Duodenal mucosa (tissue), 2 donors: ENCODE results near the gene RBP3.

ENCODE experiments used
- H3K27ac ChIP-seq: one replicate; pipeline ENCODE4 v1.7.0; 2013; ENCODE audit warnings: low read depth, low read length
- H3K27me3 ChIP-seq, 2 donors: one replicate each; pipeline ENCODE4 v1.7.0; 2013; ENCODE audit warnings: low read length in 2 of 2, control low read depth in 1 of 2; ENCODE audit not compliant: insufficient read depth in 2 of 2, control insufficient read depth in 1 of 2
- H3K36me3 ChIP-seq, 2 donors: one replicate each; pipeline ENCODE4 v1.7.0; 2013; ENCODE audit warnings: low read length in 2 of 2, control low read depth in 1 of 2; ENCODE audit not compliant: insufficient read depth in 2 of 2, control insufficient read depth in 1 of 2
- H3K4me1 ChIP-seq, 2 donors: one replicate each; pipeline ENCODE4 v1.7.0; 2013; ENCODE audit warnings: low read length in 2 of 2, control low read depth in 1 of 2; ENCODE audit not compliant: insufficient read depth in 2 of 2, control insufficient read depth in 1 of 2
- H3K4me3 ChIP-seq, 2 donors: one replicate each; pipeline ENCODE4 v1.7.0; 2013; ENCODE audit warnings: low read length in 2 of 2, low read depth in 1 of 2
- H3K9ac ChIP-seq, 2 donors: one replicate each; pipeline ENCODE4 v1.7.0; 2013; ENCODE audit warnings: low read length in 2 of 2, low read depth in 1 of 2
- H3K9me3 ChIP-seq, 2 donors: one replicate each; pipeline ENCODE4 v1.7.0; 2013; ENCODE audit warnings: low read length in 2 of 2, control low read depth in 1 of 2; ENCODE audit not compliant: control insufficient read depth in 1 of 2

The RBP3 gene

DNA sequence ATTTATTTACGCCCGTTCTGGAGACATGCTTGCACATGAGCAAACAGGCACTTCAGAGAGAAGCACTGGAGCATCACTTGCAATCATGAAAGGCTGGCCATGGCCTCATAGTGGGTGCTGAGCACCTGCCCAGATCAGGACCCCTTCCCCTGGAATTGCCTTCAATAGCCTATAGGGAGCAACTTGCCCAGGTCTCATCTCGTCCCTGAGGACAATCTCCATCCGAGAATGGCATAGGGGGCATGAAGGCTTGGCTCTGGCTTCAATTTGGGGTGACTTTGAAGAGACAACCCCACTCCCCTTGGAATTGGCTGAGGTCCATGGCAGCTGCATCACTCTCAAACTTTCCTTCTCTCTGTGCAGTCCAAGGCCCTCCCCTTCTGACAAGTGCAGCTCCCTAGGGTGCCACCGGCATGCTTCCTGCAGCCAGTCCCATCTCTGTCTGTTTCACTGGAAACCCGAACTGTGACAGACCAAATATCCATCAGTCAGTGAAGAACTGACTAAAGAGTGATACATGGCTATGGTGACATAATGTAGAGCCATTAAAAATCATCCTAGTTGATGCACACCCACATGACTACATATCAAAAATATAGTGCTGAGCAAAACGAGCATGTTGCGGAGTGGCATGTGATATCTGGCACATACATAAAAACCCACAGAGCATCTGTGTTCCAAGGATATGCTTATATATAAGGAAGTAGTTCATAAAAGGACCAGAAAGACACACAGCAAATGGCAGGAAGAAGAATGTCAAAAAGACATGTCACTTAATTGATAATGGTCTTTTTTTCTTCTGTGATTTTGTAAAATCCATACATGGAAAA is 13.5 kb upstream of the RBP3 start:
- Histone ChIP-seq H3K27me3 (peaks cover 0 to 5% of the 10 kb centered on the region in 2 donors), H3K9ac (no peak overlapping the region), H3K4me3 (no peak overlapping the region), H3K36me3 (no peaks in the 10 kb centered on the region), H3K4me1 (peaks cover 12 to 19% of the 10 kb centered on the region in 2 donors), H3K27ac (no peak overlapping the region), H3K9me3 (no peaks in the 10 kb centered on the region)

DNA sequence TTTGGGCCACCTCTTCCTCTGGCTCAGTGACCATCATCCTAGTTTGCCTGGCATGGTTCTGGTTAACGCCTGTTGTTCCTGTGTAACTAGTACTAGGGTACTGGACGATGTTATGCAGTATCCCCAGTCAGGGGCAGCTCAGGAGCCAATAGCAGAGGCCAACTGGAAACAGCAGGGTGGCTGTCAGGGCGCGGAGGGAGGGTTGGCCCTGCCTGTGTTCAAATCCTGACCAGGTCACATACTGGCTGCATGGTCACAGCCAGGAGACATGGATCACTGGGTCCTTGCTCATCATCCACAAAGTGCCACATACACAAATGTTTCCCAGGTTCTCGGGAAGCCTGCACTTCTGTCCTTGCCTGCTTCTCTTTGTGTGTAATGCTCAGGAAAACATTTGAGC is 12.3 kb upstream of the RBP3 start:
- H3K4me3 ChIP-seq, result no peak overlapping the region
- no peaks in the 10 kb centered on the region for H3K36me3 ChIP-seq
- no peak overlapping the region for H3K27ac ChIP-seq
- no peaks in the 10 kb centered on the region for H3K9me3 ChIP-seq
- peaks cover 0 to 5% of the 10 kb centered on the region in 2 donors for H3K27me3 ChIP-seq
- peaks cover 8 to 9% of the 10 kb centered on the region in 2 donors for H3K4me1 ChIP-seq
- H3K9ac ChIP-seq, result no peak overlapping the region

DNA sequence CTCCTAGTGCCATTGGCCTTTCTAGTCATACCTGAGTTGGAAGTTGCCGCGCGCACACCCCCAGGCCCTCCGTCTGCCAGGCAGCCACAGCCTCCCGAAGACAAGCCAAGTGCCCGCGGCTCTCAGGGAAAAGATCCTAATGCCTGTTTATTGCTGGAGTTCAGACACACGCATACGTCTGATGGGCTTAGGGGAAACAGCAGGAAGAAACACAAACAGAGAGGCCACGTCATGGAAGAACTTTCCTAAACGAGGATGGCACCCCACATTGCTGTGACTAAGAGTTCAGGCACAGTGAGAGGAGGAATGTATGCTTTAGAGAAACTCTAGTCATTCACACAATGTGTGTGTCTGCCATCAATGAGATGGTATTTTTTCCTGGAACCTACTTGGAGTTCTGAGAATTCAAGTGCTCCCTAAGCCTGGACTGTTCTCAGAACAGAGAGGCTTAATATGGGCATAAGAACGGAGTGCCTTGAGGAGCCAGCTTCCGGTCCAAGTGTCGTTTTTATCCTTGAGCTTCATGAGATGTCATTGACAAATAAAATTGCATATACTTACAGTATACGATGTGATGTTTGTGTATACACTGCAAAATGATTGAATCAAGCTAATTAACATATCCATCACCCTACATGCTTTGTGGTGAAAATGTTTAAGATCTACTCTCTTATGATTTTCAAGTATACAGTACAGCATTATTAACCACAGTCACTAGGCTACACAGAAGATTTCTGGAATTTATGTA is 11.6 kb upstream of the RBP3 start:
- Histone ChIP-seq H3K27me3 (peaks cover 0 to 5% of the 10 kb centered on the region in 2 donors), H3K27ac (no peak overlapping the region), H3K36me3 (no peaks in the 10 kb centered on the region), H3K9ac (no peak overlapping the region), H3K4me1 (peaks cover 2 to 5% of the 10 kb centered on the region in 2 donors), H3K4me3 (no peak overlapping the region), H3K9me3 (no peaks in the 10 kb centered on the region)

DNA sequence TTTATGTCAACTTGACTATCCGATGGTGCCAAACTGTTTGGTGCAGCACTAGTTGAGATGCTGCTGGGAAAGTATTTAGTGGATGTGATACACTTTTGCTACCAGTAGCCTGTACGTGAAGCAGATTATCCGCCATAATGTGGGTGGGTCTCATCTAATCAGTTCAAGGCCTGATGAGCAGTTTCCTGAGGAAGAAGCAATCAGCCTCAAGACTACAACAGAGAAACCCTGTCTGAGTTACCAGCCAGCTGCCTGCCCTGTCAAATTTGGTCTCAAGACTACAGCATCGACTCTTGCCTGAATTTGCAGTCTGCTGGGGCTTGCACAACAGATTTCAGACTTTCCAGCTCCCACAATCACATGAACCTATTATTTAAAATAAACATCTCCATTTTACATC is 10.9 kb upstream of the RBP3 start:
- Histone ChIP-seq H3K9me3 (no peaks in the 10 kb centered on the region), H3K36me3 (no peaks in the 10 kb centered on the region), H3K4me1 (peaks cover 0 to 5% of the 10 kb centered on the region in 2 donors), H3K4me3 (no peak overlapping the region), H3K9ac (no peak overlapping the region), H3K27ac (no peak overlapping the region), H3K27me3 (peaks cover 0 to 5% of the 10 kb centered on the region in 2 donors)

DNA sequence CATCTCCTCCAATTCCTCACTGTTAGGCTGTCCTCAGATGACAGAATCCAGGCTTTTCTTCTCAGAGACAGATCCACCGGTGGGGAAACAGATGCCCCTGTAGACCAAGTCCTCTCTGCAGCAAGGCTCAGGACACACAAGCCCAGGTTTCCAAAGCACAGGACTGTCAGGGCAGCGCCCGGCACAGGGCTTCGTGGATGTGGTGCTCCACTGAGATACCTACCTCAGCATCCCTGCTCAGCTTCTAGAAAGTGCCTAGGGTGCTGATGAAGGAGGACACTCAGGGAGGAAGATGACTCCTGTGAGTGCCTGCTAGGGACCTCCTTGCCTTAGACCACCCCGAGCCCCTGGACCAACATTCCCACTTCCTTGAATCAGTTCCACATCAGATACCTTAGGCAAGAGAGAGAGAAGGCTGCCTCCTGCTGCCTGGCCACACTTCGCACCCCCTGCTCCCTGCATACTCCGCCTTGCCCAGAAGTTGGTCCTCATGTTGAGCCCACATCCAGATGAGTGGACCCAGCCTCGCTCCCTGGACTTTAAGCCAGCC is 8.9 kb upstream of the RBP3 start:
- no peaks in the 10 kb centered on the region for H3K36me3 ChIP-seq
- H3K9ac ChIP-seq, result no peak overlapping the region
- peaks cover 0 to 5% of the 10 kb centered on the region in 2 donors for H3K4me1 ChIP-seq
- H3K9me3 ChIP-seq, result no peaks in the 10 kb centered on the region
- no peak overlapping the region for H3K27ac ChIP-seq
- H3K27me3 ChIP-seq, result peaks cover 0 to 5% of the 10 kb centered on the region in 2 donors
- no peak overlapping the region for H3K4me3 ChIP-seq

DNA sequence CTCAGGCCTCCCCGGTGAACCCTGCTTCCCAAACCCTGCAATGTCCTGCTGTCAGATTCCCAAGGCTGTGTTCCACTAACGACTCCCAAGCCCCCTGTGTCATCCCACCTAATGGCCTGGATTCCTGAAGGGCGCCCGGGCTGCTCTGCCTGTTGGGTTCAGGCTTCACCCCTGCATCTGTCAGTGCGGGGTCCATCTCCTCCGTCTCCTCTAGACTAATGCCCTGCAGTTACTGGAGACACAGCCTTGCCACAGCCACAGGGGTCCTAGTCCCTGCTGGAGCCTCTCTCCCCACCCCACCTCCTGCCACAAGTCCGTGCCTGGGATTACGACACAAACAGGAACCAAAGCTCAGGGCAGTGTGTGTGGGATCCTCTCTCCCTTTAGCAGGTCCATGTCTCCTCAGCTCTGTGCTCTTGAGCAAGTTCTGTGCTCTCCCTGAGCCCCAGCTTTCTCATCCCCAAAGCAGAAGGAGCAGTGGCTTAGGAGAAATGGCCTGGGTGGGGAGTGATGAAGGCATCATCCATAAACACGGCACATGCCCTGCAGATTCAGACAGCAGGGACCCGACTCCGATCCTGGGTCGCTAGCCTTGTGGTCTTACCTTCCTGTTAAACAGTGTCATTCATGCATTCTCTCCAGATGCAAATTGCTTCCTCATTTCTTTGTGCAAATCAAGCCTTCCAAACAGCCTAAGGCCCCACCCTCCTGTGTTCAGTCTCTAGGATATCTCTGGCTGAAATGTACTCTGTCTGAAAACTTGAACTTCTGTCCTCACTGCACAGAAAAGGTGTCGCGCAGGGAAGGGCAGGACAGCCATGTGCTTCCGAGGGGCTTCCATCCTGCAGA is 8.2 kb upstream of the RBP3 start:
- Histone ChIP-seq H3K27ac (no peak overlapping the region), H3K4me3 (no peak overlapping the region), H3K9ac (no peak overlapping the region)

DNA sequence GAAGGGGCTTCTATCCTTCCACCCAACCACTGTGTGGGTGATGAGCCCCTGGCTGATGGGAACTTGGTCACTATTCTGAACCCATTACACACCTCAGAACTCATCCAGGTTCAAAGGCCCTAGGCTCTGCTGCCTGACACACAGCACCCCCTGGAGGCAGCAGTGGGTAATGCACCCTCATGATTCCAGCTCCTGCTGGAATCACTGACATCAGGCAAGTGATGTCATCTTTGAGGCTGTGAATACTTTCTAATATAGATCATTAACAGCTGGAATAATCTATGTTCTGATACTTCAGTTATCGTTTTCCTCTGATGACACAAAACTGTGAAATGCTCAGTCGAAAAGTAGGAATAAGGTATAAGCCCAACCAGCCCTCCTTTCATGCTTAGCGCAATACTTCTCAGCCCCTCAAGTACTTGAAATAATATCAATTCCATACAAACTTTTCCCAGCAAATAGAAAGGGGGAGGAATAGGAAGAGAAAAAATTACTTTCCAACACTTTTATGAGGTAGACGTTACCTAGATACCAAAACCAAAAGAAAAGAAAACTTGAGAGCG is 7.5 kb upstream of the RBP3 start:
- Histone ChIP-seq H3K9ac (no peak overlapping the region), H3K9me3 (no peaks in the 10 kb centered on the region), H3K27me3 (peaks cover 0 to 4% of the 10 kb centered on the region in 2 donors), H3K36me3 (no peaks in the 10 kb centered on the region), H3K4me3 (no peak overlapping the region), H3K27ac (no peak overlapping the region), H3K4me1 (peaks cover 0 to 5% of the 10 kb centered on the region in 2 donors)

More for the DNA sequence above, 8.2 kb upstream of the RBP3 start:
- Histone ChIP-seq H3K36me3 (no peaks in the 10 kb centered on the region), H3K4me1 (peaks cover 0 to 5% of the 10 kb centered on the region in 2 donors), H3K9me3 (no peaks in the 10 kb centered on the region), H3K27me3 (peaks cover 0 to 5% of the 10 kb centered on the region in 2 donors)

DNA sequence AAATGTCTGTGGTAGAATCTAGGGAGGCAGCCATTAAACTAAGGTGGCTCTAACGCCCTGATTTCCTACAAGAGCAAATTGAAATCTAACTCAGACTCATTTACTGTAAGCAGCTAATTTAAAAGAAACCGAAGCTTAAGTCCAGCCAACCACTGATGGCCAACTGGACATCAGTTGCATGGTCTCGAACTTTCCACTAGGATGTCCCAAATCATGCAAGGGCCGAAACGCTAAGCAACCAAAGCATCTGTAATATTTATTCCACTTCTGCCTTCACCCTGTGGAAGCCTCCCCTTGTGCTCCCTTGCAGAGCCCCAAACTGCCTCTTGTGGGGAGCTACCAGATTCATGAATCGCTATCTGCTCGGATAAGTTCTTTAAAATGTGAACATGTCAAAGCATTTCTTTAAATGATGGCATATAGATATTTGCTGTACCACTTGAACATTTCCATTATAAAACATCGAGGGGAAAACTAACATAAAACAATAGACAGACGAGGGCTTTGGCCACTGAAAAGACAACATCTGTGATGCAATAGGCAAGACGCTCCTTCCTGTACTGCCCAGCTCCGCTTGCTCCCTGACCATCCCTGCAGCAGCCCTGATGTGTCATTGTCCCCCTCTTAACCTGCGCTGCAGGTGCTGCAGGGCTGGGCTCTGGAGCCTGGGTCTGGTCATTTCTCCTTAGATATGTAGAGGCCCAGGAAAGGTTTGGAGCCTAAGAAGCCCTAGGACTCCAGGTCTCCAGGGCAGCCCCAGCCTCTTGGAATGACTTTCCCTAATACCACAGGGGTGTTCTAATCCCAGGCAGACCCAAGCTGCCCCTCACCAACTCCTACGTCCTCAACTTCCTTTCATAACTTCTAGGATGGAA is 2.9 kb upstream of the RBP3 start:
- Histone ChIP-seq H3K4me3 (no peak overlapping the region), H3K27ac (no peak overlapping the region), H3K9ac (no peak overlapping the region), H3K27me3 (no peaks in the 10 kb centered on the region), H3K4me1 (peaks cover 2 to 5% of the 10 kb centered on the region in 2 donors), H3K36me3 (no peaks in the 10 kb centered on the region), H3K9me3 (no peaks in the 10 kb centered on the region)
